Hematopoietic multipotent progenitor cell treated with erythropoietin and hydrocortisone succinate and interleukin-3 and kit ligand, for 6 days (in vitro differentiated cells): ENCODE results near the gene CCDC183.
"Not testable (repeated sequence)": the region's sequence is repeated elsewhere in the genome, so short reads cannot be mapped to it uniquely, and the experiment has no call there.

ENCODE experiments used
- DNase-seq: peaks from one replicate; pipeline ENCODE4 v3.0.0-alpha.2; 2015

Gene CCDC183

GRCh38 chr9:136796238-136796774 lies at the start of gene CCDC183:
TSS of gene CCDC183 (plus strand) at chr9:136796338. CDS start at chr9:136796398, 60 bp downstream.
- no peak for DNase-seq

- no peak for DNase-seq
Observed at GRCh38 chr9:136746621-136747020, 49.5 kb upstream of the CCDC183 start.

- DNase-seq, result no peak
Observed at GRCh38 chr9:136747161-136748060, 48.7 kb upstream of the CCDC183 start.

GRCh38 chr9:136748201-136748600 lies 47.9 kb upstream of the CCDC183 start, which contains the start of gene LCN6:
TSS of gene LCN6 (minus strand) at chr9:136748525. CDS start at chr9:136748483, 42 bp downstream.
- no peak for DNase-seq

GRCh38 chr9:136748666-136749611 lies 47.2 kb upstream of the CCDC183 start:
- peak; percentile 45 for DNase-seq

- DNase-seq, result no peak
Observed at GRCh38 chr9:136750526-136750925, 45.6 kb upstream of the CCDC183 start.

GRCh38 chr9:136751244-136751643 lies 44.9 kb upstream of the CCDC183 start:
- no peak for DNase-seq

- no peak for DNase-seq
Observed at GRCh38 chr9:136751814-136752213, 44.3 kb upstream of the CCDC183 start.

- DNase-seq, result no peak
Observed at GRCh38 chr9:136753371-136754058, 42.6 kb upstream of the CCDC183 start.

GRCh38 chr9:136754059-136754572 lies 42.0 kb upstream of the CCDC183 start:
- DNase-seq, result no peak

GRCh38 chr9:136754626-136755301 lies 41.4 kb upstream of the CCDC183 start:
- DNase-seq, result no peak

- DNase-seq, result not testable (repeated sequence)
Observed at GRCh38 chr9:136755302-136756133, 40.6 kb upstream of the CCDC183 start.

GRCh38 chr9:136756134-136756438 lies 40.1 kb upstream of the CCDC183 start:
- no peak for DNase-seq

- no peak for DNase-seq
Observed at GRCh38 chr9:136756836-136757235, 39.3 kb upstream of the CCDC183 start.

- no peak for DNase-seq
Observed at GRCh38 chr9:136757328-136757727, 38.8 kb upstream of the CCDC183 start.

GRCh38 chr9:136757751-136758140 lies 38.4 kb upstream of the CCDC183 start:
- DNase-seq, result no peak

- no peak for DNase-seq
Observed at GRCh38 chr9:136759001-136759400, 37.1 kb upstream of the CCDC183 start.

- no peak for DNase-seq
Observed at GRCh38 chr9:136759436-136760325, 36.5 kb upstream of the CCDC183 start.

GRCh38 chr9:136760424-136760823 lies 35.7 kb upstream of the CCDC183 start:
- DNase-seq, result no peak
